ENCODE data around the gene RARB.

- TF ChIP-seq YY1 (IDR thresholded peaks at IDR 0.05; ENCODE audit: insufficient read depth, insufficient read length) (no peak), ZNF274 (IDR thresholded peaks at IDR 0.05; ENCODE audit: low read depth, low read length) (no peak)
Observed at GRCh38 chr3:25558796-25559195, 130.7 kb downstream of the RARB start.

All from NT2/D1 (cell line).